HepG2 (cell line): ENCODE data around the gene U2AF1L4. TPM values are rescaled to one million over a fixed set of nuclear protein-coding genes. Genes with fewer than 3 reads are reported as not detected.

Source experiments
- GMEB1 ChIP-seq: sonication (generic); formaldehyde crosslinking; IDR thresholded peaks from 2 replicates; pipeline ENCODE4 v1.5.1; 2020; ENCODE audit warnings: missing genetic modification reagents, mild to moderate bottlenecking, borderline replicate concordance
- HBP1 ChIP-seq: IDR thresholded peaks from 2 replicates; pipeline ENCODE4 v1.6.1; 2016; ENCODE audit warnings: low read depth, control low read depth
- HOXA5 ChIP-seq: sonication (generic); formaldehyde crosslinking; IDR thresholded peaks from 2 replicates; pipeline ENCODE4 v1.4.0; 2020; ENCODE audit warnings: missing genetic modification reagents
- PRDM15 ChIP-seq: sonication (generic); formaldehyde crosslinking; IDR thresholded peaks from 2 replicates; pipeline ENCODE4 v1.4.0; 2020; ENCODE audit warnings: missing genetic modification reagents
- SOX6 ChIP-seq, 2 experiments: fragments of 450-650 bp in 1 of 2; sonication (generic) in 1 of 2; formaldehyde crosslinking in 1 of 2; IDR thresholded peaks; 2 replicates each; pipeline versions ENCODE4 v1.4.0 to v1.6.1; 2017 to 2020; ENCODE audit warnings: antibody characterized with exemption in 1 of 2, mild to moderate bottlenecking in 1 of 2, missing genetic modification reagents in 1 of 2
- SP2 ChIP-seq: sonication (generic); formaldehyde crosslinking; IDR thresholded peaks from 2 replicates; pipeline ENCODE4 v1.5.1; 2020; ENCODE audit warnings: mild to moderate bottlenecking, missing genetic modification reagents
- YEATS4 ChIP-seq: sonication (generic); formaldehyde crosslinking; IDR thresholded peaks from 2 replicates; pipeline ENCODE4 v1.4.0; 2020; ENCODE audit warnings: missing genetic modification reagents, borderline replicate concordance
- ZMYM2 ChIP-seq: sonication (generic); formaldehyde crosslinking; IDR thresholded peaks from 2 replicates; pipeline ENCODE4 v1.8.0; 2022; ENCODE audit warnings: mild to moderate bottlenecking, missing genetic modification reagents
- ZNF142 ChIP-seq: sonication (generic); formaldehyde crosslinking; IDR thresholded peaks from 2 replicates; pipeline ENCODE4 v1.4.0; 2020; ENCODE audit warnings: missing genetic modification reagents
- ZNF564 ChIP-seq: sonication (generic); formaldehyde crosslinking; IDR thresholded peaks from 2 replicates; pipeline ENCODE4 v1.8.1; 2023; ENCODE audit warnings: mild to moderate bottlenecking, missing genetic modification reagents
- ZNF672 ChIP-seq: sonication (generic); formaldehyde crosslinking; IDR thresholded peaks from 2 replicates; pipeline ENCODE4 v1.8.1; 2022; ENCODE audit warnings: missing genetic modification reagents
- ZNF737 ChIP-seq: sonication (generic); formaldehyde crosslinking; IDR thresholded peaks from 2 replicates; pipeline ENCODE4 v1.5.0; 2020; ENCODE audit warnings: missing genetic modification reagents, mild to moderate bottlenecking, borderline replicate concordance
- polyA plus RNA-seq, 8 experiments: library from polyadenylated mRNA; depleted of rRNA in 3 of 8; stranded (reverse) in 7 of 8; unstranded in 1 of 8; fragments of >200 nt; fragmentation: Illumina TruSeq in 4 of 8; extraction: Trizol in 4 of 8; gene quantifications; 2 replicates each; pipeline versions ENCODE4 v1.2.1 to v1.2.3, GENCODE V29; 2011 to 2016; ENCODE audit warnings: low read depth in 4 of 8, missing spikeins in 1 of 8, mixed read lengths in 1 of 8; ENCODE audit not compliant: insufficient read depth in 1 of 8
- total RNA-seq, 5 experiments: library from RNA; depleted of rRNA; stranded (reverse); fragments of >200 nt; fragmentation: Illumina TruSeq; extraction: Trizol; gene quantifications; 2 replicates each; pipeline ENCODE4 v1.2.3, GENCODE V29; 2016; ENCODE audit warnings: low read depth in 1 of 5

U2AF1L4 gene
- total and polyA plus RNA-seq, 2 of the 13 experiments (the other 11 are each of a cell fraction or from before 2014, with no cell fraction given), result 7.9 to 15.4 TPM

- no peak for TF ChIP-seq PRDM15 (CRISPR knock-in tag)
- no peak for TF ChIP-seq ZMYM2 (CRISPR knock-in tag)
- TF ChIP-seq GMEB1, result peak; percentile 28; the same call in 1 of the 2 replicates
- TF ChIP-seq HOXA5 (CRISPR knock-in tag), result no peak
- no peak for TF ChIP-seq SP2 (CRISPR knock-in tag)
- TF ChIP-seq SOX6 (IDR thresholded peaks at IDR 0.05), result no peak
- peak; percentile 46 for TF ChIP-seq SOX6 (CRISPR knock-in tag; IDR thresholded peaks at IDR 0.05)
- peak; percentile 26; the same call in 1 of the 2 replicates for TF ChIP-seq YEATS4
- TF ChIP-seq ZNF564, result no peak
- no peak for TF ChIP-seq ZNF142 (CRISPR knock-in tag)
- peak; percentile 32; the same call in 1 of the 2 replicates for TF ChIP-seq HBP1 (CRISPR knock-in tag)
- no peak for TF ChIP-seq ZNF672
- no peak for TF ChIP-seq ZNF737 (CRISPR knock-in tag)
Measured at GRCh38 chr19:35719402-35720162, 25.6 kb downstream of the U2AF1L4 start (continued).
